AG09319 (cell line): ENCODE data around the gene CYSLTR2.

Experiments used
- DNase-seq: peaks from one replicate; pipeline ENCODE4 v3.0.0-alpha.2; 2010; ENCODE audit warnings: low read depth; ENCODE audit errors: extremely low read depth
- CTCF ChIP-seq: IDR thresholded peaks from 2 replicates; pipeline ENCODE4 v1.5.1; 2011; ENCODE audit warnings: low read depth, mild to moderate bottlenecking, inconsistent platforms, low read length, moderate library complexity

The CYSLTR2 gene

GRCh38 chr13:48710160-48710559 lies 56.4 kb downstream of the CYSLTR2 start:
- TF ChIP-seq CTCF: no peak
- no peak for DNase-seq

GRCh38 chr13:48712141-48712540 lies 58.4 kb downstream of the CYSLTR2 start:
- TF ChIP-seq CTCF: no peak
- no peak for DNase-seq

GRCh38 chr13:48715977-48716376 lies 62.2 kb downstream of the CYSLTR2 start:
- TF ChIP-seq CTCF: no peak
- DNase-seq: no peak

- no peak for DNase-seq
These were observed 66.9 kb downstream of the CYSLTR2 start for GRCh38 chr13:48720621-48721020.

GRCh38 chr13:48723168-48723567 lies 69.4 kb downstream of the CYSLTR2 start:
- no peak for TF ChIP-seq CTCF

More at GRCh38 chr13:48720621-48721020, 66.9 kb downstream of the CYSLTR2 start:
- no peak for TF ChIP-seq CTCF

GRCh38 chr13:48725271-48725670 lies 71.5 kb downstream of the CYSLTR2 start:
- TF ChIP-seq CTCF: no peak
- DNase-seq: no peak

More at GRCh38 chr13:48723168-48723567, 69.4 kb downstream of the CYSLTR2 start:
- no peak for DNase-seq

- no peak for TF ChIP-seq CTCF
- no peak for DNase-seq
These were observed 73.0 kb downstream of the CYSLTR2 start for GRCh38 chr13:48726711-48727110.
